HG03558 (cell line): ENCODE results near the gene PCDHGC5.
A peak's percentile ranks its signal among the peaks of the same experiment; 100 is the strongest.

Source experiments
- ATAC-seq: cut with Tn5 transposase; IDR thresholded peaks from one replicate; pipeline ENCODE4 v1.9.1; 2021; ENCODE audit warnings: moderate number of reproducible peaks; ENCODE audit not compliant: unreplicated experiment; ENCODE audit errors: extremely low read depth

PCDHGC5 gene

DNA sequence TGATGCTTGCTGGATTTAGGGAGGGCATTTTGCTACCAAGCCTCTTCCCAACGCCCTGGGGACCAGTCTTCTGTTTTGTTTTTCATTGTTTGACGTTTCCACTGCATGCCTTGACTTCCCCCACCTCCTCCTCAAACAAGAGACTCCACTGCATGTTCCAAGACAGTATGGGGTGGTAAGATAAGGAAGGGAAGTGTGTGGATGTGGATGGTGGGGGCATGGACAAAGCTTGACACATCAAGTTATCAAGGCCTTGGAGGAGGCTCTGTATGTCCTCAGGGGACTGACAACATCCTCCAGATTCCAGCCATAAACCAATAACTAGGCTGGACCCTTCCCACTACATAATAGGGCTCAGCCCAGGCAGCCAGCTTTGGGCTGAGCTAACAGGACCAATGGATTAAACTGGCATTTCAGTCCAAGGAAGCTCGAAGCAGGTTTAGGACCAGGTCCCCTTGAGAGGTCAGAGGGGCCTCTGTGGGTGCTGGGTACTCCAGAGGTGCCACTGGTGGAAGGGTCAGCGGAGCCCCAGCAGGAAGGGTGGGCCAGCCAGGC is 23.0 kb downstream of the PCDHGC5 start:
- no peak for ATAC-seq

DNA sequence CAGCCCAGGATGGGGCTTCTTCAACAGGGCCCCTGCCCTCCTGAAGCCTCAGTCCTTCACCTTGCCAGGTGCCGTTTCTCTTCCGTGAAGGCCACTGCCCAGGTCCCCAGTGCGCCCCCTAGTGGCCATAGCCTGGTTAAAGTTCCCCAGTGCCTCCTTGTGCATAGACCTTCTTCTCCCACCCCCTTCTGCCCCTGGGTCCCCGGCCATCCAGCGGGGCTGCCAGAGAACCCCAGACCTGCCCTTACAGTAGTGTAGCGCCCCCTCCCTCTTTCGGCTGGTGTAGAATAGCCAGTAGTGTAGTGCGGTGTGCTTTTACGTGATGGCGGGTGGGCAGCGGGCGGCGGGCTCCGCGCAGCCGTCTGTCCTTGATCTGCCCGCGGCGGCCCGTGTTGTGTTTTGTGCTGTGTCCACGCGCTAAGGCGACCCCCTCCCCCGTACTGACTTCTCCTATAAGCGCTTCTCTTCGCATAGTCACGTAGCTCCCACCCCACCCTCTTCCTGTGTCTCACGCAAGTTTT is 23.6 kb downstream of the PCDHGC5 start:
- ATAC-seq: no peak

DNA sequence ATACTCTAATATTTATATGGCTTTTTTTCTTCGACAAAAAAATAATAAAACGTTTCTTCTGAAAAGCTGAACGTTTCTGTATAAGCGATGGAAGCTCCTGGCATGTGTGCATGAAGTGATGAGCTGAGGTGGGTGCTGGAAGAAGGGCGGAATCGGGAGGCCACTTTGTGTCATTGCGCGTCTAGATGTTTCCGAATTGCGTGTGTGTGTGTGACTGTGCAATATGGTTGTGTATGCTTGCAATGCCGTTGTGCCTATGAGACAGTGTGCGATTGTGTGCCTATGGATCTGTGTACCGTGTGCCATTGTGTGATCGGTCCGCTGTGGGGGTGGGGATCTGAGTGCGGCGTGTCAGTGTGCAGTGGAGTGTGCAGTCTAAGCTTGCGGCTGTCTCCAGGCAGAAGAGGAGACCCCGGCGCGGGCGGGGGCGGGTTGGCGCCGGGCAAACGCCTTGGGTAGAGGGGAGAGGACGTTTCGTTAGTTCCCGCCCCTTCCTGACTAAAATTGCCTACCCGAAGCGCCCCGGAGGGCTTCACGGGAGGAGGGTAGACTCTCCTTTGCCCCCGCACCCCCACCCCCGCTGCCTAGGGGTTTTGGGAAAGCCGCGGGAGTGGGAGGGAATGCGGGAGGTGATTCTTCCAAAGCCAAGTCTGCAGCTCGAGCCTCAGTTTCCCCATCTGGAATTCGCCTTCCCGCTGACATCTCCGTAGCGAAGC is 24.2 kb downstream of the PCDHGC5 start:
- no peak for ATAC-seq

GRCh38 chr5:141513627-141514329 is 24.9 kb downstream of the PCDHGC5 start:
- no peak for ATAC-seq

DNA sequence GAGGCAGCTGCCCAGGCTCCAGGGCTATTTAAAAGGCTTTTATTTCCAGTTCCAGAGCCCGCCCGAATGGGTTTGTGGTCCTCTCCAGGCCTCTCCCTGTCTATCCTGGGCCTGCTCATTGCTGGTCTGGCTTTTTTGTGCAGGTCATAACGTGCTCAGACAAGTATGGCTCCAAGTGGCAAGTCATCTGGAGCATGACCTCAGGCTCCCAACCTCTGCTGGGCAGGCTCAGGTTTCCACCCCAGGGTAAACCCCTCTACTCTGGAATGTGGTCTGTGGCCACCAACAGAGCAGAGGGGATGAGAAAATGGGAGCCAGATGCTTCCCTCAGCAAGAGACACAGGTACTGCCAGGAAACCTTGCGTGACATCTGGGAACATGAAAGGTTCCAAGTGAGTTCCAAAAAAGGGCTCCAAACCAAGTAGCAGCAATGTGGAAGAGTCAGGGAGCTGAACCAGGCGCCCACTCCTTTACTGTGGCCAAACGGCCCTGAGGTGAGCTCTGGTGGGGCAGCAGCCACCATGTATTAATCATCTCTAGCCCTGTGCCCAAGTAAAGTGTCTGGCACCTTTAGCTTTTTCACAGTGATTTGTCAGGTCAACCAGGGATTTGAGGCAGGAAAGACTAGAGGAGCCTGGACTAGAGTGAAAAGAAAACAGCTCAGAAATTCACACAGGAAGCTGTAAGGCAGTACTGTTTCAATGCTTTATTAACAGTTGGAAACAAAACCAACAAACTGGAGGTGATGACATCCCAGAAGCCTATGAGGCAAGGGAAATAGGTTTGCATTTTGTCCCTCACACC is 25.7 kb downstream of the PCDHGC5 start:
- ATAC-seq: no peak

DNA sequence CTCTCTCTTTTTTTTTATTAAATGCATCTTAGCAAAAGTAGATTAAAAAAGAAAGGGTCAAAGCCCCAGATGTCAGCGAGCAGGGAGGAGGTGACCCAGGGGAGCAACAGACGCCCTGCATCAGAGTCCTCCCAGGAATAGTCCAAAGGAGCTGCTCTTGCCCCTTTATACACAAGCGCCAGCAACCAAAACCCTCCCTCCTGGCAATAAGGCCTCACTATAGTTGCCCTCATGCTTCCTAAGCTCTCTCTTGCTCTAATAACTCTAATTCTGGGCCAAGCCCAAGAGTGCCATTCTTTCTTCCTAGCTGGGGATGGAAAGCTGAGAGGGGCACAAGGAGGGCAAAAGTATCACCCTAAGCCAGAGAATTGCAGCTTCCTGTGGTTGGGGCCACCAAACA is 26.3 kb downstream of the PCDHGC5 start:
- ATAC-seq: no peak

GRCh38 chr5:141515946-141516671 is 27.2 kb downstream of the PCDHGC5 start:
- no peak for ATAC-seq

- no peak for ATAC-seq
Measured at GRCh38 chr5:141516672-141517025, 27.8 kb downstream of the PCDHGC5 start.

- no peak for ATAC-seq
Measured at GRCh38 chr5:141517312-141517711, 28.4 kb downstream of the PCDHGC5 start.

DNA sequence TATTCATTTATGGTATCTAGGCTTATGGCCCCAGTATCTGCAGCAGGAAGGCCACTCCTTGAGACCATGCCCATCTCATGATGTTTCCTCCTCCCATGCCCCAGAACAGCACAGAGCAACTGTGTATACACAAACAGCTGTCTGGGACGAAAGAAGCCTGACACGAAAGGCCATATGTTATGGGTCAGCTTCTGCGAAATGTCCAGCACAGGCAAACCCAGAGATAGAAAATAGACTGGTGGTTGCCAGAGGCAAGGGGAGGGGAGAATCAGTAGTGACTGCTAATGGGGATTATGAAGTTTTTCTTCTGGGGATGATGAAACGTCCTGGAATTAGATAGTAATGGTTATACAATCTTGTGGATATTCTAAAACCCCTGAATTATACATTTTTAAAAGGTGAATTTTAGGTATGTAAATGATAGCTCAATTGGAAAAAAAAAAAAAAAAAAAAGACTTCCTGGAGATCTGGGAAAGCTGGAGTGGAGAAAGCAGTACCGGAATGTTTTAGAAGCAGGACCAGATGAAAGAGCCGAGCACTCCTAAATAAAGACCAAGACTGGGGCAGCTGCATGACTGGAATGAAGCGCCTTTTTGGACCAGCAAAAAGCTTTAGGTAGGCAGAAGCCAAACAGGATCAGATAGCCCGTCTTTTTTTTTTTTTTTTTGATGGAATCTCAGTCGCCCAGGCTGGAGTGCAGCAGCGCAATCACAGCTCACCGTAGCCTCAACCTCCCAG is 29.2 kb downstream of the PCDHGC5 start:
- no peak for ATAC-seq

GRCh38 chr5:141518618-141519015 is 29.7 kb downstream of the PCDHGC5 start:
- no peak for ATAC-seq

DNA sequence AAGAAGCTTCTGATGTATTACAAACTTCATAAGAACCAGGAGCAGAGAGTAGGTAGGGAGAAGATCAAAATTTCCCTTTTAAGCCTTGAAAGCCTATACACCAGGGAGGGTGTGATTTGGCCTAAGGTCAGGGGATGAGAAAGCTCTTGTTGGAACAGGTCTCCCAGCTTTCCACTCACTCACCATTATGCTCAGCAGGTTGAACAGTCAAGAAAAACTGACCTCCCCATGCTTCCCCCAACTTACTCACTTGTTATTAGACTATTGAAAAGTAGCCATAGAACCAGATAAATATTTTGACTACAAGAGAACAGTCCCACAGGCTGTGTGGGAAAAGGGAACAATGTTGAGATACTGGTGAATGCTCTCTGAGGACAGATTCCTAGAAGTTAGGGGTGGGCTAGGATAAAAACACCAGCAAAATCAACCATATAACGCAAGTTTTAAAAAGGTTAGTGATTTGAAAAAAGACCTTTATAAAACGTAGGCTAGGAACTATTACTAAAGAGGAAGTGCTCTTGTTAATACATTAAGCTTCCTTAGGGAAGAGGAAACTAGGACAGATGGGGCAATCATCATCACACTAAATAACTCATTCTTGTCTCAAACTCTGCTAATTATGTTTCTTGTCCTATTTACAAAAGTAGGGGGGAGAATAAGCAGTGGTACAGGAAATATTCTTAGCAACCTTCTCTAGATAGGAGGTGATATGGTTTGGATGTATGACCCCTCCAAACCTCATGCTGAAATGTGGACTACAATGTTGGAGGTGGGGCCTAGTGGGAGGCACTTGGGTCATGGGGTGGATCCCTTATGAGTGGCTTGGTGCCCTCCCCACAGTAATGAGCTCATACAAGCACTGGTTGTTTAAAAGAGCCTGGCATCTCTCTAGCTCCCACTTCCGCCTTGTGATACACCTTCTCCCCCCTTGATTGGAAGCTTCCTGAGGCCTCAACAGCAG is 31.0 kb downstream of the PCDHGC5 start:
- ATAC-seq: no peak

GRCh38 chr5:141521244-141521781 is 32.4 kb downstream of the PCDHGC5 start:
- ATAC-seq: no peak

DNA sequence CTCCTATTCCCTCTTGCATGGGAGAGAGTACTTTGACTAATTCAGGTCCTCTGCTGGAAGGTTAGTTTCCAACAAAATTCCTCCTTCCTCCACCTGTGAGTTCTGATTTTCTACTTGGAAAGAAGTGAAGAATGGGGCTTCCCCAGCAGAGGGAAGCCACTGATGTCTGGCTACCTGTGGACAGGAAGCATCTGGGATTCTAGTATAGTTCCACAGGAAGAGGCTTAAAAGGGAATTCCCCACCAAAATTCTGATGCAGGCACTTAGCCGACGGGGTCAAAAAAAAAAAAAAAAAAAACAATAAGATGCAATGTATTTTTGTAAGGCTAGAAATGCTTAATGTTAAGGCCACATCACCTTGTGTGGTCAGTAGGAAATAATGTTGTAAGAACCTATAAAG is 33.4 kb downstream of the PCDHGC5 start:
- no peak for ATAC-seq

DNA sequence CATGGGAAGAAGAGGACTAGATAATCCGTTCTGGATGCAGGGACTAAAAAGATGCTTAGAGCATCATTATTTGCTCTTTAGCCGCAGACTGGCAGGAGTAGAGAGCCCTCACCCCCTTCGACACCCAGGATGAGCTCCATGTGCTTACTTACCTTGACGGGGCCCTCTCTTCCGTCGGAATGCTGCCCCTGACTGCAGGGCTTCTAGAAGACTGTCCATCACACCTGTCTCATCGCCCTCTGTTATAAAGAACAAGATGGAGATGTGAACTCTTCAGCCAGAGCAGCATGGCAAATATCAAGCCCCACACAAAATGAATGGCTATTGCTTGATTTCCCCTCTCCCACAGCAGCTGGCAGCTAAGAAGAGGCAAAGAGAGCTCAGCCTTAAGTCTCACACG is 35.1 kb downstream of the PCDHGC5 start:
- no peak for ATAC-seq

- ATAC-seq: peak; percentile 37
Measured at GRCh38 chr5:141524604-141525597, 36.0 kb downstream of the PCDHGC5 start.

DNA sequence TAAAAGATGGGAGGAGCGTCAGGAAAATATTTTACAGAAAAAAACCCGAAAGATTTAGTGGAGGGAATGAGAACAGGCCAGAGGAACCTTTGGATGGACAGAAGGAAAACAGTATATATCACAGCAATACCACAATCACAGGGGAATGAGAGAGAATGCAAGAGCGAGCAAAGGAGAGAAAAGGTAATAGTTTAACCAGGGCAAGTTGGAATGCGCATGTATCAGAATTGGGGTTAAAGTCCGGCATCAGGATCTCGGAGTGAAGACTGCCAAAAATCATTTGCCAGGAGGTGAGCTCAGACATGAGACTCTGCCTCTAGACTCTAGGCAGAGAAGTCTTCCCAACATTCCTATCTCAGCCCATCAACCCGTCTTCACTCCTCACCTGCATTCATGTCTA is 36.8 kb downstream of the PCDHGC5 start:
- no peak for ATAC-seq
